Measurements from ENCODE around the gene CNPY3.

DNA sequence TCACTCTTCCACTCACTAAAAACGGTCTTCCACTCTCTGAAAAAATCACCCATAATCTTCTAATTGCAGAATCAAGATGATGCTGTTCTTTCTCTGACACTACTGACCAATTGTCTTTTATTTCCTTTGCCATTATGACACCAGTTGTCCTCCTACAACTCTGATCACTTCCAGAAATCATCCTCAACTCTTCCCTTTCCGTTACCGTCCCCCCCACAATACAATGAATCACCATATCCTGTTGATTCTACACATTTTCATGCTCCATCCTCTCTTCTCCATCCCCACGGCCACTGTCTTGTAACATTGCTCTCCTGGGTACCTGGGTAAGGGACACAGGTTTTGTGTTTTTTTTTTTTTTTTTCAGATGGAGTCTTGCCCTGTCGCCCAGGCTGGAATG lies 52.6 kb downstream of the CNPY3 start:
- TF ChIP-seq POLR2A (IDR thresholded peaks at IDR 0.05; ENCODE audit: insufficient read depth in 1 of 2, low read depth in 2 of 2, low read length in 2 of 2) (no peak), ZNF530 (CRISPR knock-in tag; IDR thresholded peaks at IDR 0.05; ENCODE audit: low read depth) (no peak), ZNF777 (CRISPR knock-in tag; IDR thresholded peaks at IDR 0.05) (no peak), ZSCAN21 (CRISPR knock-in tag; IDR thresholded peaks at IDR 0.05; ENCODE audit: borderline replicate concordance) (no peak)
